ENCODE measurements around the gene TESK2. TPM values are rescaled to one million over a fixed set of nuclear protein-coding genes. Genes with fewer than 3 reads are reported as not detected.

Gene TESK2
- polyA plus RNA-seq, 1 donor (not counting 4 experiments of a cell fraction or from before 2014, with no cell fraction given), result 2.0 TPM

GRCh38 chr1:45458894-45459293, 32.1 kb downstream of the TESK2 start:
- TF ChIP-seq EZH2 (IDR thresholded peaks at IDR 0.05; ENCODE audit: low read length), result no peak
- TF ChIP-seq, protein P1, sequence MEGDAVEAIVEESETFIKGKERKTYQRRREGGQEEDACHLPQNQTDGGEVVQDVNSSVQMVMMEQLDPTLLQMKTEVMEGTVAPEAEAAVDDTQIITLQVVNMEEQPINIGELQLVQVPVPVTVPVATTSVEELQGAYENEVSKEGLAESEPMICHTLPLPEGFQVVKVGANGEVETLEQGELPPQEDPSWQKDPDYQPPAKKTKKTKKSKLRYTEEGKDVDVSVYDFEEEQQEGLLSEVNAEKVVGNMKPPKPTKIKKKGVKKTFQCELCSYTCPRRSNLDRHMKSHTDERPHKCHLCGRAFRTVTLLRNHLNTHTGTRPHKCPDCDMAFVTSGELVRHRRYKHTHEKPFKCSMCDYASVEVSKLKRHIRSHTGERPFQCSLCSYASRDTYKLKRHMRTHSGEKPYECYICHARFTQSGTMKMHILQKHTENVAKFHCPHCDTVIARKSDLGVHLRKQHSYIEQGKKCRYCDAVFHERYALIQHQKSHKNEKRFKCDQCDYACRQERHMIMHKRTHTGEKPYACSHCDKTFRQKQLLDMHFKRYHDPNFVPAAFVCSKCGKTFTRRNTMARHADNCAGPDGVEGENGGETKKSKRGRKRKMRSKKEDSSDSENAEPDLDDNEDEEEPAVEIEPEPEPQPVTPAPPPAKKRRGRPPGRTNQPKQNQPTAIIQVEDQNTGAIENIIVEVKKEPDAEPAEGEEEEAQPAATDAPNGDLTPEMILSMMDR (optimal IDR thresholded peaks at IDR 0.05 in 1 of 3, IDR thresholded peaks at IDR 0.05 in 1 of 3, conservative IDR thresholded peaks at IDR 0.05 in 1 of 3; ENCODE audit: extremely low read depth in 1 of 3, insufficient read depth in 2 of 3, low read length in 3 of 3), result no peak
- H2AFZ ChIP-seq (ENCODE audit: control insufficient read depth, low read length), result no peak overlapping the region
- no peaks in the 10 kb centered on the region for H3K9me3 ChIP-seq (ENCODE audit: control insufficient read depth, low read depth, low read length)
- no peaks in the 10 kb centered on the region for H4K20me1 ChIP-seq (ENCODE audit: control insufficient read depth, extremely low read depth, insufficient read depth, low read length)
- dilution Hi-C loops (cut with MboI; ENCODE audit: extremely low pct_ligation_motif_present, low sequenced_read_pairs), result no loop called here
- H3K79me2 ChIP-seq (ENCODE audit: control insufficient read depth, insufficient read depth, low read length), result no peaks in the 10 kb centered on the region
- H3K36me3 ChIP-seq (ENCODE audit: control insufficient read depth in 2 of 2, extremely low read depth in 1 of 2, insufficient read depth in 2 of 2, low read length in 2 of 2), result no peaks in the 10 kb centered on the region
- no peaks in the 10 kb centered on the region for H3K27me3 ChIP-seq (ENCODE audit: control insufficient read depth, extremely low read depth, insufficient read depth, low read length)
- H3K4me3 ChIP-seq (ENCODE audit: control insufficient read depth in 2 of 3, extremely low read depth in 1 of 3, insufficient read depth in 2 of 3, low read depth in 1 of 3, low read length in 3 of 3), result no peak overlapping the region
- H3K4me1 ChIP-seq (ENCODE audit: control insufficient read depth, extremely low read depth, insufficient read depth, low read length), result no peaks in the 10 kb centered on the region
- no peaks in the 10 kb centered on the region for H3K9me1 ChIP-seq (ENCODE audit: control insufficient read depth, extremely low read depth, insufficient read depth, low read length)
- DNase-seq (ENCODE audit: low read depth, low spot score) (no peak), FAIRE-seq (no peak)
- H3K27ac ChIP-seq (ENCODE audit: control insufficient read depth, insufficient read depth, low read length), result no peak overlapping the region
- no peak overlapping the region for H3K9ac ChIP-seq (ENCODE audit: control insufficient read depth, extremely low read depth, insufficient read depth, low read length)
- no peak overlapping the region for H3K4me2 ChIP-seq (ENCODE audit: control insufficient read depth, extremely low read depth, insufficient read depth, low read depth, low read length)

GRCh38 chr1:45456531-45456930, 34.4 kb downstream of the TESK2 start:
- DNase-seq (ENCODE audit: low read depth, low spot score), result no peak
- Histone ChIP-seq H3K27ac (ENCODE audit: control insufficient read depth, insufficient read depth, low read length) (no peak overlapping the region), H3K4me2 (ENCODE audit: control insufficient read depth, extremely low read depth, insufficient read depth, low read depth, low read length) (no peak overlapping the region), H3K9ac (ENCODE audit: control insufficient read depth, extremely low read depth, insufficient read depth, low read length) (no peak overlapping the region), H3K36me3 (ENCODE audit: control insufficient read depth in 2 of 2, extremely low read depth in 1 of 2, insufficient read depth in 2 of 2, low read length in 2 of 2) (no peaks in the 10 kb centered on the region), H3K4me3 (ENCODE audit: control insufficient read depth in 2 of 3, extremely low read depth in 1 of 3, insufficient read depth in 2 of 3, low read depth in 1 of 3, low read length in 3 of 3) (no peak overlapping the region), H2AFZ (ENCODE audit: control insufficient read depth, low read length) (no peak overlapping the region), H3K27me3 (ENCODE audit: control insufficient read depth, extremely low read depth, insufficient read depth, low read length) (no peaks in the 10 kb centered on the region), H3K9me3 (ENCODE audit: control insufficient read depth, low read depth, low read length) (no peaks in the 10 kb centered on the region), H3K79me2 (ENCODE audit: control insufficient read depth, insufficient read depth, low read length) (no peaks in the 10 kb centered on the region), H3K4me1 (ENCODE audit: control insufficient read depth, extremely low read depth, insufficient read depth, low read length) (no peaks in the 10 kb centered on the region), H3K9me1 (ENCODE audit: control insufficient read depth, extremely low read depth, insufficient read depth, low read length) (no peaks in the 10 kb centered on the region), H4K20me1 (ENCODE audit: control insufficient read depth, extremely low read depth, insufficient read depth, low read length) (no peaks in the 10 kb centered on the region)
- dilution Hi-C loops (cut with MboI; ENCODE audit: extremely low pct_ligation_motif_present, low sequenced_read_pairs), result no loop called here
- TF ChIP-seq, protein P1 (optimal IDR thresholded peaks at IDR 0.05 in 1 of 3, IDR thresholded peaks at IDR 0.05 in 1 of 3, conservative IDR thresholded peaks at IDR 0.05 in 1 of 3; ENCODE audit: extremely low read depth in 1 of 3, insufficient read depth in 2 of 3, low read length in 3 of 3), result no peak
- no peak for TF ChIP-seq EZH2 (IDR thresholded peaks at IDR 0.05; ENCODE audit: low read length)
- FAIRE-seq, result no peak

Data from keratinocyte (primary cell).